Erythroblast (primary cell): ENCODE data around the gene DOK5.

Experiments
- GATA1 ChIP-seq: IDR thresholded peaks from 2 replicates; pipeline ENCODE4 v1.6.1; 2011; ENCODE audit warnings: low read depth, mild to moderate bottlenecking, control low read depth, low read length, moderate library complexity
- POLR2A ChIP-seq: IDR thresholded peaks from 2 replicates; pipeline ENCODE4 v1.6.1; 2011; ENCODE audit warnings: mild to moderate bottlenecking, low read length

GRCh38 chr20:54468082-54468481, 7.3 kb upstream of the DOK5 start:
- TF ChIP-seq POLR2A: no peak
- no peak for TF ChIP-seq GATA1
